Measurements from ENCODE around the gene TMEM168.

The TMEM168 gene

GRCh38 chr7:112723416-112723815, 66.8 kb downstream of the TMEM168 start:
- Histone ChIP-seq H3K27ac (replicated peaks) (no peak overlapping the region), H3K4me3 (replicated peaks; ENCODE audit: insufficient read depth, low read length) (no peak overlapping the region), H3K27me3 (ENCODE audit: insufficient read depth, poor library complexity, severe bottlenecking) (no peaks in the 10 kb centered on the region)
- TF ChIP-seq GABPA (IDR thresholded peaks at IDR 0.05; ENCODE audit: low read depth) (no peak), POLR2AphosphoS5 (IDR thresholded peaks at IDR 0.05; ENCODE audit: low read depth) (no peak)
- DNase-seq (ENCODE audit: low read depth in 1 of 2, low spot score in 1 of 2), result no peak

- H3K27ac ChIP-seq (replicated peaks), result no peak overlapping the region
These were observed 68.8 kb downstream of the TMEM168 start for GRCh38 chr7:112721366-112721765.

DNA sequence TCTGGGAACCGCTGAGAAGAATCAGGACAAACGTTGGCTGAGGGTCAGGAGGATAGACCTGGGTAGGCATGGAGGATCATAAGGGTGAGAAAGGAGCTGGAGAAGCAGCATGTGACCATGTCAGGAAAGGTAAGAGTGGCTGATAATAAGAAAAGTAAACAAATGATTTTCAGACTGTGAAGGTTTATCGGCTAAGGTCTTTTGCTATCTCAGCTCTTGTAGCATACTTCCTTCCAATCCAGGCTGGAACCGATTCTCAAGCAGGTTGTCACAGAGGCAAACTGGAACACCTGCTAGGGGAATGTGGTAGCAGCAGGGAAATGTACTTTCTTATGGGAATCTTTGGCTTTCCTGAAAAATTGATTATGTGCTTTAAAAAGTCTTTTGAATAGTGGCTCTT, 74.7 kb downstream of the TMEM168 start:
- TF ChIP-seq GABPA (IDR thresholded peaks at IDR 0.05; ENCODE audit: low read depth), result no peak
- TF ChIP-seq, protein P1, sequence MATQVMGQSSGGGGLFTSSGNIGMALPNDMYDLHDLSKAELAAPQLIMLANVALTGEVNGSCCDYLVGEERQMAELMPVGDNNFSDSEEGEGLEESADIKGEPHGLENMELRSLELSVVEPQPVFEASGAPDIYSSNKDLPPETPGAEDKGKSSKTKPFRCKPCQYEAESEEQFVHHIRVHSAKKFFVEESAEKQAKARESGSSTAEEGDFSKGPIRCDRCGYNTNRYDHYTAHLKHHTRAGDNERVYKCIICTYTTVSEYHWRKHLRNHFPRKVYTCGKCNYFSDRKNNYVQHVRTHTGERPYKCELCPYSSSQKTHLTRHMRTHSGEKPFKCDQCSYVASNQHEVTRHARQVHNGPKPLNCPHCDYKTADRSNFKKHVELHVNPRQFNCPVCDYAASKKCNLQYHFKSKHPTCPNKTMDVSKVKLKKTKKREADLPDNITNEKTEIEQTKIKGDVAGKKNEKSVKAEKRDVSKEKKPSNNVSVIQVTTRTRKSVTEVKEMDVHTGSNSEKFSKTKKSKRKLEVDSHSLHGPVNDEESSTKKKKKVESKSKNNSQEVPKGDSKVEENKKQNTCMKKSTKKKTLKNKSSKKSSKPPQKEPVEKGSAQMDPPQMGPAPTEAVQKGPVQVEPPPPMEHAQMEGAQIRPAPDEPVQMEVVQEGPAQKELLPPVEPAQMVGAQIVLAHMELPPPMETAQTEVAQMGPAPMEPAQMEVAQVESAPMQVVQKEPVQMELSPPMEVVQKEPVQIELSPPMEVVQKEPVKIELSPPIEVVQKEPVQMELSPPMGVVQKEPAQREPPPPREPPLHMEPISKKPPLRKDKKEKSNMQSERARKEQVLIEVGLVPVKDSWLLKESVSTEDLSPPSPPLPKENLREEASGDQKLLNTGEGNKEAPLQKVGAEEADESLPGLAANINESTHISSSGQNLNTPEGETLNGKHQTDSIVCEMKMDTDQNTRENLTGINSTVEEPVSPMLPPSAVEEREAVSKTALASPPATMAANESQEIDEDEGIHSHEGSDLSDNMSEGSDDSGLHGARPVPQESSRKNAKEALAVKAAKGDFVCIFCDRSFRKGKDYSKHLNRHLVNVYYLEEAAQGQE (IDR thresholded peaks at IDR 0.05; ENCODE audit: insufficient replicate concordance, low read depth), result no peak
- TF ChIP-seq POLR2AphosphoS5 (IDR thresholded peaks at IDR 0.05; ENCODE audit: low read depth), result no peak
- no peak for TF ChIP-seq SPI1 (IDR thresholded peaks at IDR 0.05; ENCODE audit: borderline replicate concordance, low read depth)
- TF ChIP-seq CTCF (IDR thresholded peaks at IDR 0.05; ENCODE audit: insufficient read depth, low read length), result no peak
- no peak for DNase-seq (ENCODE audit: low read depth in 1 of 2, low spot score in 1 of 2)
- no peak overlapping the region for H3K27ac ChIP-seq (replicated peaks)
- H3K27me3 ChIP-seq (ENCODE audit: insufficient read depth, poor library complexity, severe bottlenecking), result no peaks in the 10 kb centered on the region
- H3K4me3 ChIP-seq (replicated peaks; ENCODE audit: insufficient read depth, low read length), result no peak overlapping the region

More at GRCh38 chr7:112721366-112721765, 68.8 kb downstream of the TMEM168 start:
- Histone ChIP-seq H3K27me3 (ENCODE audit: insufficient read depth, poor library complexity, severe bottlenecking) (no peaks in the 10 kb centered on the region), H3K4me3 (replicated peaks; ENCODE audit: insufficient read depth, low read length) (no peak overlapping the region)
- no peak for DNase-seq (ENCODE audit: low read depth in 1 of 2, low spot score in 1 of 2)
- no peak for TF ChIP-seq SPI1 (IDR thresholded peaks at IDR 0.05; ENCODE audit: borderline replicate concordance, low read depth)

GRCh38 chr7:112714917-112715316, 75.3 kb downstream of the TMEM168 start:
- no peaks in the 10 kb centered on the region for H3K27me3 ChIP-seq (ENCODE audit: insufficient read depth, poor library complexity, severe bottlenecking)
- H3K27ac ChIP-seq (replicated peaks), result no peak overlapping the region
- TF ChIP-seq GABPA (IDR thresholded peaks at IDR 0.05; ENCODE audit: low read depth) (no peak), CTCF (IDR thresholded peaks at IDR 0.05; ENCODE audit: insufficient read depth, low read length) (no peak), SPI1 (IDR thresholded peaks at IDR 0.05; ENCODE audit: borderline replicate concordance, low read depth) (no peak), POLR2AphosphoS5 (IDR thresholded peaks at IDR 0.05; ENCODE audit: low read depth) (no peak)
- TF ChIP-seq, protein P1 (IDR thresholded peaks at IDR 0.05; ENCODE audit: insufficient replicate concordance, low read depth), result no peak
- H3K4me3 ChIP-seq (replicated peaks; ENCODE audit: insufficient read depth, low read length), result no peak overlapping the region
- no peak for DNase-seq (ENCODE audit: low read depth in 1 of 2, low spot score in 1 of 2)
